HepG2 (cell line): Measurements from ENCODE around the gene SESN3. TPM values are rescaled to one million over a fixed set of nuclear protein-coding genes. Genes with fewer than 3 reads are reported as not detected.
A peak's percentile ranks its signal among the peaks of the same experiment; 100 is the strongest.

ENCODE experiments used
- ATM ChIP-seq: fragments of 450-650 bp; IDR thresholded peaks from 2 replicates; pipeline ENCODE4 v1.7.1; 2017; ENCODE audit warnings: mild to moderate bottlenecking, borderline replicate concordance
- FOXA3 ChIP-seq: IDR thresholded peaks from 2 replicates; pipeline ENCODE4 v1.6.1; 2016; ENCODE audit warnings: missing genetic modification reagents, missing compliant biosample characterization
- GTF2F1 ChIP-seq: fragments of 150-350 bp; IDR thresholded peaks from 2 replicates; pipeline ENCODE4 v1.6.1; 2014; ENCODE audit warnings: low read length
- KDM2A ChIP-seq: sonication (generic); formaldehyde crosslinking; IDR thresholded peaks from 2 replicates; pipeline ENCODE4 v1.4.0; 2020; ENCODE audit warnings: low read depth, missing genetic modification reagents, borderline replicate concordance
- PBX2 ChIP-seq: IDR thresholded peaks from 2 replicates; pipeline ENCODE4 v1.6.1; 2016; ENCODE audit warnings: control low read depth
- SCMH1 ChIP-seq: sonication (generic); formaldehyde crosslinking; IDR thresholded peaks from 2 replicates; pipeline ENCODE4 v1.9.0; 2021; ENCODE audit warnings: missing genetic modification reagents, mild to moderate bottlenecking, borderline replicate concordance
- ZFP41 ChIP-seq: sonication (generic); formaldehyde crosslinking; IDR thresholded peaks from 2 replicates; pipeline ENCODE4 v1.4.0; 2020; ENCODE audit warnings: mild to moderate bottlenecking, missing genetic modification reagents, borderline replicate concordance
- ZFP91 ChIP-seq: sonication (generic); formaldehyde crosslinking; IDR thresholded peaks from 2 replicates; pipeline ENCODE4 v1.9.0; 2022; ENCODE audit warnings: missing genetic modification reagents, mild to moderate bottlenecking, borderline replicate concordance
- ZNF234 ChIP-seq: sonication (generic); formaldehyde crosslinking; conservative IDR thresholded peaks from 2 replicates; pipeline ENCODE4 v1.5.1; 2020; ENCODE audit warnings: mild to moderate bottlenecking, missing genetic modification reagents
- ZNF253 ChIP-seq: sonication (generic); formaldehyde crosslinking; IDR thresholded peaks from 2 replicates; pipeline ENCODE4 v1.8.0; 2022; ENCODE audit warnings: mild to moderate bottlenecking, missing genetic modification reagents, borderline replicate concordance
- ZNF3 ChIP-seq: IDR thresholded peaks from 2 replicates; pipeline ENCODE4 v1.7.0; 2017; ENCODE audit warnings: inconsistent platforms
- ZNF382 ChIP-seq: sonication (generic); formaldehyde crosslinking; IDR thresholded peaks from 2 replicates; pipeline ENCODE4 v1.5.0; 2020; ENCODE audit warnings: missing genetic modification reagents, mild to moderate bottlenecking, borderline replicate concordance
- ZNF414 ChIP-seq: sonication (generic); formaldehyde crosslinking; IDR thresholded peaks from 2 replicates; pipeline ENCODE4 v1.5.0; 2020; ENCODE audit warnings: missing genetic modification reagents
- ZNF615 ChIP-seq: sonication (generic); formaldehyde crosslinking; IDR thresholded peaks from 2 replicates; pipeline ENCODE4 v1.5.0; 2020; ENCODE audit warnings: mild to moderate bottlenecking, missing genetic modification reagents, borderline replicate concordance
- ZNF777 ChIP-seq: sonication (generic); formaldehyde crosslinking; IDR thresholded peaks from 2 replicates; pipeline ENCODE4 v1.4.0; 2020; ENCODE audit warnings: missing genetic modification reagents
- polyA plus RNA-seq, 8 experiments: library from polyadenylated mRNA; depleted of rRNA in 3 of 8; stranded (reverse) in 7 of 8; unstranded in 1 of 8; fragments of >200 nt; fragmentation: Illumina TruSeq in 4 of 8; extraction: Trizol in 4 of 8; gene quantifications; 2 replicates each; pipeline versions ENCODE4 v1.2.1 to v1.2.3, GENCODE V29; 2011 to 2016; ENCODE audit warnings: low read depth in 4 of 8, missing spikeins in 1 of 8, mixed read lengths in 1 of 8; ENCODE audit not compliant: insufficient read depth in 1 of 8
- total RNA-seq, 5 experiments: library from RNA; depleted of rRNA; stranded (reverse); fragments of >200 nt; fragmentation: Illumina TruSeq; extraction: Trizol; gene quantifications; 2 replicates each; pipeline ENCODE4 v1.2.3, GENCODE V29; 2016; ENCODE audit warnings: low read depth in 1 of 5
- TF ChIP-seq, protein P1 (sequence below): sonication (generic); formaldehyde crosslinking; IDR thresholded peaks from 2 replicates; pipeline ENCODE4 v1.5.1; 2020; ENCODE audit warnings: mild to moderate bottlenecking, missing genetic modification reagents, borderline replicate concordance
- TF ChIP-seq, protein P2 (sequence below): sonication (generic); formaldehyde crosslinking; IDR thresholded peaks from 2 replicates; pipeline ENCODE4 v1.4.0; 2020; ENCODE audit warnings: missing genetic modification reagents, mild to moderate bottlenecking, borderline replicate concordance
- TF ChIP-seq, protein P3 (sequence below): sonication (generic); IDR thresholded peaks from 2 replicates; pipeline ENCODE4 v1.6.1; 2016; ENCODE audit warnings: low read depth, borderline replicate concordance
- TF ChIP-seq, protein P4 (sequence below): sonication (generic); formaldehyde crosslinking; IDR thresholded peaks from 2 replicates; pipeline ENCODE4 v1.4.0; 2020; ENCODE audit warnings: mild to moderate bottlenecking, missing genetic modification reagents
- TF ChIP-seq, protein P5 (sequence below): conservative IDR thresholded peaks from 2 replicates; pipeline ENCODE4 v1.6.1; 2018; ENCODE audit warnings: missing genetic modification reagents

SESN3 gene
- total and polyA plus RNA-seq, 2 of the 13 experiments (the other 11 are each of a cell fraction or from before 2014, with no cell fraction given): 0.53 to 0.86 TPM

GRCh38 chr11:95150956-95151684 lies 79.9 kb downstream of the SESN3 start (continued):
- TF ChIP-seq, protein P1, sequence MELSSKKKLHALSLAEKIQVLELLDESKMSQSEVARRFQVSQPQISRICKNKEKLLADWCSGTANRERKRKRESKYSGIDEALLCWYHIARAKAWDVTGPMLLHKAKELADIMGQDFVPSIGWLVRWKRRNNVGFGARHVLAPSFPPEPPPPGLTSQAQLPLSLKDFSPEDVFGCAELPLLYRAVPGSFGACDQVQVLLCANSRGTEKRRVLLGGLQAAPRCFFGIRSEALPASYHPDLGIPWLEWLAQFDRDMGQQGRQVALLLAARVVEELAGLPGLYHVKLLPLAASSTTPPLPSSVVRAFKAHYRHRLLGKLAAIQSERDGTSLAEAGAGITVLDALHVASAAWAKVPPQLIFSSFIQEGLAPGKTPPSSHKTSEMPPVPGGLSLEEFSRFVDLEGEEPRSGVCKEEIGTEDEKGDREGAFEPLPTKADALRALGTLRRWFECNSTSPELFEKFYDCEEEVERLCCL (CRISPR knock-in tag): no peak
- TF ChIP-seq ZNF382 (CRISPR knock-in tag) (no peak), ZNF414 (no peak), ATM (no peak), ZNF234 (no peak), PBX2 (no peak), ZNF615 (CRISPR knock-in tag) (no peak), ZFP91 (peak; percentile 28; the same call in 1 of the 2 replicates), ZFP41 (CRISPR knock-in tag) (no peak), KDM2A (CRISPR knock-in tag) (no peak), FOXA3 (CRISPR knock-in tag) (no peak), ZNF3 (CRISPR knock-in tag) (no peak), GTF2F1 (no peak), ZNF777 (no peak), ZNF253 (0 out of 2 replicates have a peak, but pooled peaks have one; percentile 24), SCMH1 (no peak)
- TF ChIP-seq, protein P2, sequence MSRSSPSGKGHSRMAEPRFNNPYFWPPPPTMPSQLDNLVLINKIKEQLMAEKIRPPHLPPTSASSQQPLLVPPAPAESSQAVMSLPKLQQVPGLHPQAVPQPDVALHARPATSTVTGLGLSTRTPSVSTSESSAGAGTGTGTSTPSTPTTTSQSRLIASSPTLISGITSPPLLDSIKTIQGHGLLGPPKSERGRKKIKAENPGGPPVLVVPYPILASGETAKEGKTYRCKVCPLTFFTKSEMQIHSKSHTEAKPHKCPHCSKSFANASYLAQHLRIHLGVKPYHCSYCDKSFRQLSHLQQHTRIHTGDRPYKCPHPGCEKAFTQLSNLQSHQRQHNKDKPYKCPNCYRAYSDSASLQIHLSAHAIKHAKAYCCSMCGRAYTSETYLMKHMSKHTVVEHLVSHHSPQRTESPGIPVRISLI (CRISPR knock-in tag): no peak
- TF ChIP-seq, protein P3, sequence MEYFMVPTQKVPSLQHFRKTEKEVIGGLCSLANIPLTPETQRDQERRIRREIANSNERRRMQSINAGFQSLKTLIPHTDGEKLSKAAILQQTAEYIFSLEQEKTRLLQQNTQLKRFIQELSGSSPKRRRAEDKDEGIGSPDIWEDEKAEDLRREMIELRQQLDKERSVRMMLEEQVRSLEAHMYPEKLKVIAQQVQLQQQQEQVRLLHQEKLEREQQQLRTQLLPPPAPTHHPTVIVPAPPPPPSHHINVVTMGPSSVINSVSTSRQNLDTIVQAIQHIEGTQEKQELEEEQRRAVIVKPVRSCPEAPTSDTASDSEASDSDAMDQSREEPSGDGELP: no peak
- TF ChIP-seq, protein P4, sequence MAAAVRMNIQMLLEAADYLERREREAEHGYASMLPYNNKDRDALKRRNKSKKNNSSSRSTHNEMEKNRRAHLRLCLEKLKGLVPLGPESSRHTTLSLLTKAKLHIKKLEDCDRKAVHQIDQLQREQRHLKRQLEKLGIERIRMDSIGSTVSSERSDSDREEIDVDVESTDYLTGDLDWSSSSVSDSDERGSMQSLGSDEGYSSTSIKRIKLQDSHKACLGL: no peak
- TF ChIP-seq, protein P5, sequence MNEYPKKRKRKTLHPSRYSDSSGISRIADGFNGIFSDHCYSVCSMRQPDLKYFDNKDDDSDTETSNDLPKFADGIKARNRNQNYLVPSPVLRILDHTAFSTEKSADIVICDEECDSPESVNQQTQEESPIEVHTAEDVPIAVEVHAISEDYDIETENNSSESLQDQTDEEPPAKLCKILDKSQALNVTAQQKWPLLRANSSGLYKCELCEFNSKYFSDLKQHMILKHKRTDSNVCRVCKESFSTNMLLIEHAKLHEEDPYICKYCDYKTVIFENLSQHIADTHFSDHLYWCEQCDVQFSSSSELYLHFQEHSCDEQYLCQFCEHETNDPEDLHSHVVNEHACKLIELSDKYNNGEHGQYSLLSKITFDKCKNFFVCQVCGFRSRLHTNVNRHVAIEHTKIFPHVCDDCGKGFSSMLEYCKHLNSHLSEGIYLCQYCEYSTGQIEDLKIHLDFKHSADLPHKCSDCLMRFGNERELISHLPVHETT (CRISPR knock-in tag): no peak
